Measurements from ENCODE around the gene CACNA2D2.

Gene CACNA2D2

GRCh38 chr3:50369012-50369670 lies 134.3 kb downstream of the CACNA2D2 start:
- DNase-seq (ENCODE audit: low read depth), result no peak

GRCh38 chr3:50365842-50366220 lies 137.6 kb downstream of the CACNA2D2 start:
- no peak for DNase-seq (ENCODE audit: low read depth)

GRCh38 chr3:50365080-50365841 lies 138.2 kb downstream of the CACNA2D2 start:
- peak; percentile 93 for DNase-seq (ENCODE audit: low read depth)

GRCh38 chr3:50364573-50365079 lies 138.8 kb downstream of the CACNA2D2 start:
- no peak for DNase-seq (ENCODE audit: low read depth)

GRCh38 chr3:50359760-50360110 lies 143.7 kb downstream of the CACNA2D2 start:
- DNase-seq (ENCODE audit: low read depth), result no peak

- DNase-seq (ENCODE audit: low read depth), result peak; percentile 94
Measured at GRCh38 chr3:50358911-50359759, 144.3 kb downstream of the CACNA2D2 start, which contains the start of gene TMEM115. TMEM115 (minus strand) TSS chr3:50359521; CDS start chr3:50359063, 458 bp downstream.

GRCh38 chr3:50358355-50358910 lies 145.0 kb downstream of the CACNA2D2 start:
- no peak for DNase-seq (ENCODE audit: low read depth)

GRCh38 chr3:50357481-50357880 lies 146.0 kb downstream of the CACNA2D2 start:
- no peak for DNase-seq (ENCODE audit: low read depth)

GRCh38 chr3:50356553-50356952 lies 146.9 kb downstream of the CACNA2D2 start:
- DNase-seq (ENCODE audit: low read depth), result no peak

- no peak for DNase-seq (ENCODE audit: low read depth)
Measured at GRCh38 chr3:50355829-50356552, 147.4 kb downstream of the CACNA2D2 start.

GRCh38 chr3:50354850-50355249 lies 148.6 kb downstream of the CACNA2D2 start:
- no peak for DNase-seq (ENCODE audit: low read depth)

GRCh38 chr3:50354186-50354764 lies 149.2 kb downstream of the CACNA2D2 start:
- no peak for DNase-seq (ENCODE audit: low read depth)

- DNase-seq (ENCODE audit: low read depth), result no peak
Measured at GRCh38 chr3:50353245-50354004, 150.0 kb downstream of the CACNA2D2 start.

GRCh38 chr3:50352781-50353180 lies 150.7 kb downstream of the CACNA2D2 start:
- DNase-seq (ENCODE audit: low read depth), result no peak

- DNase-seq (ENCODE audit: low read depth), result no peak
Measured at GRCh38 chr3:50351323-50351697, 152.1 kb downstream of the CACNA2D2 start.

- peak; percentile 99 for DNase-seq (ENCODE audit: low read depth)
Measured at GRCh38 chr3:50350527-50351322, 152.7 kb downstream of the CACNA2D2 start, which contains the start of the genes CYB561D2 and NPRL2. CYB561D2 (plus strand) TSS chr3:50350862; CDS start chr3:50351434, 572 bp downstream. NPRL2 (minus strand) TSS chr3:50350775; CDS start chr3:50350652, 123 bp downstream.

- no peak for DNase-seq (ENCODE audit: low read depth)
Measured at GRCh38 chr3:50350213-50350526, 153.3 kb downstream of the CACNA2D2 start.

GRCh38 chr3:50347187-50347813 lies 156.1 kb downstream of the CACNA2D2 start:
- peak; percentile 69 for DNase-seq (ENCODE audit: low read depth)
